Neural progenitor cell (in vitro differentiated cells): ENCODE results near the gene ERC1.

ENCODE experiments used
- CTCF ChIP-seq: fragments of 200-600 bp; sonication (generic); IDR thresholded peaks from 2 replicates; pipeline ENCODE4 v1.5.1; 2017; ENCODE audit warnings: antibody characterized with exemption, mild to moderate bottlenecking
- EZH2phosphoT487 ChIP-seq: fragments of 200-600 bp; sonication (generic); IDR thresholded peaks from 2 replicates; pipeline ENCODE4 v1.6.1; 2017; ENCODE audit warnings: antibody characterized with exemption

DNA sequence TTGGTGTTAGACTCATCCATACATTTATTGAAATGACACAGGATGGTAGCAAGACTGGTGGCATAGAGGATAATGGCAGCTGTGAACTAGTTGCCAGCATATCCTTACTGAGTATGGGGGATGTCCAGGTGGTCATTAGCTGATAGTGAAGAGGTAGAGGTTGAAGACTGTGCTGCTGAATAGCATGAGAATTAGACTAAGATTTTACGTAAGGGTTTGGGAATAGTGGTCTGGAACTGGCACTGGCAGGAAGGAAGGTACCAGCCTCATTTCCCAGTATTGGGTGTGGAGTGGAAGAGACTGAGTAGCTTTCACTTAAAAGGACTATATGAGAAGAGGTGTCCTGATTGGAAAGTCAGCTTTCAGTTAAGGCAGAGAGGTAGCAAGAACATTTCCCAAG, 6.5 kb downstream of the ERC1 start:
- no peak for TF ChIP-seq CTCF
- TF ChIP-seq EZH2phosphoT487: no peak
